Measurements from ENCODE around the gene SMKR1.
"Not testable (repeated sequence)": the region's sequence is repeated elsewhere in the genome, so short reads cannot be mapped to it uniquely, and the experiment has no call there.

Gene SMKR1

DNA sequence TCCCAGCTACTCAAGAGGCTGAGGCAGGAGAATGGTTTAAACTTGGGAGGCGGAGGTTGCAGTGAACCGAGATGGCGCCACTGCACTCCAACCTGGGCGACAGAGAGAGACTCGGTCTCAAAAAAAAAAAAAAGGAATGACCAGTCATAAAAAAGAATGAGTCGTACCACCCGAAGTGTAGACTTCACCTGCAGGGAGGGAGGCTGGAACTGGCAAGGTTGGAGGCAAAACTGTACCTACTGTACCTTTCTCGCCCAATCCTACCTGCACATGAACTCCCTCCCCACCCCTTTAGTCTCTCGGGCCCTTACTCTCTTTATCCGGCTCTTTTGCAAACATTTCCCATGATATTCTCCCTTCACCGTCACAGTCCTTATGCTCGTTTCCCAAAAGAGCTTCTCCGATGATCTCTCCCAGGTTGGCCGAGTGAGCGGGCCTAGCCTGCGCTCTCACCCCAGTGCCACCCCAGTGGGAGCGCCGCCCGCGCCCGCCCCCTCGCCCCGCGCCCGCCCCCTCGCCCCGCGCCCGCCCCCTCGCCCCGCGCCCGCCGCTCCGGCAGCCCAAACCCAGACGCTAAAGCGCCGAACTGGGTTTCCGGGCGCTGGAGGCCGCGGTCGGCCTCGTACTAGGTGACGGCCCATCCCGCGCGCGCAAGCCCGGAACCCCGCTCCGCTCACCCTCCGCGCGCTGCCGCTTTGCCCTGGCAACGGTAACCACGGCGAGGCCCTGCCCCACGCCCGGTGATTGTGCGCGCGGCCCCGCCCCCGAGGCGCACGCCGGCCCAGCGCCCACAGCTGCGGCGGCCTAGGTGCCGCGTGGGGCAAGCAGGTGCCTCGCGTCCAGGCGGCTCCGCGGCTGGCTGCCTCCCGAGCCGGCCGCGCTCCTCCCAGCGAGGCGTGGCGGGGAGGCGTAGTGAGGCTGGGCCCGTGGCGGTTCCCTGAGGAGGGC is at the start of gene SMKR1:
Gene SMKR1, plus strand, starts transcription at position 772 of the 948 bp plus-strand sequence. CDS start 294 bp downstream, outside the sequence.
- DNase-seq, result no peak

DNA sequence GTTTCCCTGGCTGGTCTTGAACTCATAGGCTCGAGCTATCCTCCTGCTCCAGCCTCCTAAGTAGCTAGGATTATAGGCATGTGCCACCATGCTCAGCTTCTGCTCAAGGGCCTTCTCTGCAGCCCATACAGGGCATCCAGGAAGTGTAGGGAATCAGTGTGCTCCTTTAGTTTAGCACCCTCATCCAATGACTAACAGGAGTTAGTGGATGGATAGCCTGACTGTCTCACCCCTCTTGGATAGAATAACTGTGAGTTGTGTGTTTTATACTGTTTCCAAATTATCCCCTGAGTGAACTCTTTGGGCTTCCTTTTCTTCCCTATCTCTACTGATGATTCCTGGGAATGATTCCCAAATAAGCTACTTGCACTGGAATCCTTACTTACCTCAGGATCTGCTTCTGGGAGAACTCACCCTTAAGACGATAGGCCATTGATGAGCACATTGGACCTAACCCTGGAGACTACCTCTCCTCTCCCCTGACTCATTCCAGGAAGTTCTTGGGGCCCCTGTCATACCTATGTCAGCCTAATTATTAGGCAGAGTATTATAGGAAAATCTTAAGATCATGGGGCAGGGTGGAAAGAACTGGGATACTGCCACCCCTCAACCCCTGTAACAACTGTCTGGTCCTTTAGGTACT is 49.6 kb upstream of the SMKR1 start:
- no peak for DNase-seq

GRCh38 chr7:129453510-129454248 is 48.7 kb upstream of the SMKR1 start:
- DNase-seq, result no peak

- no peak for DNase-seq
These were observed 48.1 kb upstream of the SMKR1 start for GRCh38 chr7:129454249-129454551.

DNA sequence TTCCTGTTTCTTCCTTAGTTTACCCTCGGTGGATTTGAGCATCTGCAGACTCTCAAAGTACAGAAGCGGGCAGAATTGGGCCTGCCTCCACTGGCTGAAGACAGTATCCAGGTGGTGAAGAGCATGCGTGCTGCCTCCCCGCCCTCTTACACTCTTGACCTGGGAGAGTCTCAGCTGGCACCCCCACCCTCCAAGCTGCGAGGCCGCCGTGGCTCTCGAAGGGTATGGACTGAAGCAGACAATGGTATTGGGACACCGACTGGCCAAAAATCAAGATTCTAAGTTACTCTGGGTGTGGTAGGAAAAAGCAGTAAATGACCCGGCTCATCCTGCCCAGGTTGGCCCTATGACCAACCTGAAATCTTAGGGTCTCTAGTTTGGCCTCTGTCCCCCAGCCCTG is 45.9 kb upstream of the SMKR1 start:
- no peak for DNase-seq

DNA sequence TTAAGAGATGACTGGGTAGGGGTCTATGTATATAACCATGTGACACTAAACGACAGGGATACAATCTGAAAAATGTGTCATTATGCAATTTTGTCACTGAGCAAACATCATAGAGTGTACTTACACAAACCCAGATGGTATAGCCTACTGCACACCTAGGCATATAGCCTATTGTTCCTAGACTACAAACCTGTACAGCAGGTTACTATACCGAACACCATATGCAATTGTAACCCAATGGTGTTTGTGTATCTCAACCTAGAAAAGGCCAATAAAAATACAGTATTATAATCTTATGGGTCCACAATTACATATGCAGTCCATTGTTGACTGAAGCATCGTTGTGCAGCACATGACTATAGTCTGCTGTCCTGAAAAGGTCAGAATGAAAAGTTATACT is 45.2 kb upstream of the SMKR1 start:
- no peak for DNase-seq

DNA sequence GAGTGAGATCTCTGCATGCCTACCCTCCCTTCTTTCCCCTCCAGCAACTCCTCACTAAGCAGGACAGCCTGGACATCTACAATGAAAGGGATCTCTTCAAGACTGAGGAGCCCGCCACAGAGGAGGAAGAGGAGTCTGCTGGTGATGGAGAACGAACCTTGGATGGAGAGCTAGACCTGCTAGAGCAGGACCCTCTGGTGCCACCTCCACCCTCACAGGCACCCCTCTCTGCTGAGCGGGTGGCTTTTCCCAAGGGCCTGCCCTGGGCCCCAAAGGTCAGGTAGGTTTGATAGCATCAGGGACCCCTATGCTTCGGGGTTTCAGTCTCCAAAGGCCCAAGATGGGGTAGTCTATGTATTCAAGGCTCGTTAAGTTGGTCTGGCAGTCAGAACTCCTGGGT is 44.2 kb upstream of the SMKR1 start:
- no peak for DNase-seq

- DNase-seq, result no peak
These were observed 40.5 kb upstream of the SMKR1 start for GRCh38 chr7:129461809-129462208.

DNA sequence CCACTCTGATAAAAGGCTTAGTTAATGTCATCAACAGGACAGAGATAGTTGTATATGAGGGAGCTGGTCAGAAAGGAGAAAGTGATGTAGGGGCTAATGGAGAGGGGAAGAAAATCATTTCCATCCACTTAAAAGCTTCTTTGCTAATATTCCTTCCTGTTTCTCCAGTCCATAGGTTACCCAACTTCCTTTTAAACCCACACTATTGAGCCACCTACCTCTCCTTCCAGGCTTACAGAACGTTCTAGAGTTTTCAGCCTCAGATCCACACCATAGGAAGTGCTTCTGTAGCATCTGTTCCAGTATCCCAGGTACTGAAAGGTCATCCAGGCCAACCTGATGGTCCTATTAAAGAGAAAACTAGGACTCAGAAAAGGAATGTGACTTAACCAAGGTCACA is 39.9 kb upstream of the SMKR1 start:
- no peak for DNase-seq

DNA sequence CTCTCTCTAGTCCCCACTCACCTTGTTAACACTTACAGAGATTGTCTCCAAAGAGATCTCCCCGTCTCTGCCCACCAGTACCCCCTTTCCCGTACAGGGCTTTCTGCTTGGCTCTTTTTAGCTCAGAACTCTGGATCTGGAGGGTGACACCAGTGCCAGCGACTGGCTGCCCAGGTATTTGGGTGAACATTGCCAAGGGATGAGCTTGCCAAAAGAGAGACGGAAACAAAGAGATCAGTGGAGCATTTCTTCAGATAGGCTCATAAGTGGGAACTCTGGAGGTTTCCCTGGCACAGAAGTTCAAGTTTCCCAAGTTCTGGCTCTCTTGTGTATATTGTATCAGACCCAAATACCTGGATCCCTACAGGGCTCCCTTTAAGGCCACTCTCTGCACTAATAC is 38.1 kb upstream of the SMKR1 start:
- DNase-seq, result no peak

- no peak for DNase-seq
These were observed 37.3 kb upstream of the SMKR1 start for GRCh38 chr7:129465080-129465479.

DNA sequence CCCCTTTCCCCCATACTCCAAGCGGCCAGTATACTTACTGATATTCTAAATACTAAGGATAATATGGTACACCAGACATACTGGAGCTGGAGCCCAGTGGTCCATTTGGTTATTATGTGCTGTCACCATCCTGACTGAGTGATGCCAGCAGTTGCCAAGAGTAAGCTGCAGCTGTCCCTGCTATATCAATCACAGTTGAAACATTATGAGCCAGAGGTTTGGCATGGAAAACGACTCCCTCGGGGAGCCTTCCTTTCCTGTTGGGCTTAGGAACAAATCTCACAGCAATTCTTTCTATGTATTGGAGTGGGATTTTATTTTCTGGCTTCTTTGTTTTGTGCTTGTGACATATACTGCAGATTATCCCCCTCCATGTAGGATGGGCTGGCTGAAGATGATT is 35.5 kb upstream of the SMKR1 start:
- no peak for DNase-seq

DNA sequence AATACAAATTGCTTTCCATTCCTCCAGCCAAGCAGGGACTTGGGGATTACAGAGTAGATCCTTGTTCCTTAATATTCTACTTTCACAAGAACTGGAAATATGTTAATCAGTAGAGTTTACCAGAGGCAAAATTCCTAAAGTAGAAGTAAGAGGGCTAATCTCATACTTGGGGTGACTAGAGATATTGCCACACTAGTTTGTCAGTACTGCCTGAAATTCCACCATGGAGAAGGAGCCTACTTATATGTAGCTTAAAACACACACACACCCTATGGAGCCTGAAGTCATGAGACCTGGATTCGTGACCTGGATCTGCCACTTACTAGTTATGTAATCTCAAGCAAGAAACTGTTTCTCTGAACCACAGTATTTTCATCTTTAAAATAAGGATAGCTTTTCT is 34.2 kb upstream of the SMKR1 start:
- no peak for DNase-seq

GRCh38 chr7:129468547-129468946 is 33.8 kb upstream of the SMKR1 start:
- no peak for DNase-seq

GRCh38 chr7:129469930-129470329 is 32.4 kb upstream of the SMKR1 start:
- DNase-seq, result no peak

DNA sequence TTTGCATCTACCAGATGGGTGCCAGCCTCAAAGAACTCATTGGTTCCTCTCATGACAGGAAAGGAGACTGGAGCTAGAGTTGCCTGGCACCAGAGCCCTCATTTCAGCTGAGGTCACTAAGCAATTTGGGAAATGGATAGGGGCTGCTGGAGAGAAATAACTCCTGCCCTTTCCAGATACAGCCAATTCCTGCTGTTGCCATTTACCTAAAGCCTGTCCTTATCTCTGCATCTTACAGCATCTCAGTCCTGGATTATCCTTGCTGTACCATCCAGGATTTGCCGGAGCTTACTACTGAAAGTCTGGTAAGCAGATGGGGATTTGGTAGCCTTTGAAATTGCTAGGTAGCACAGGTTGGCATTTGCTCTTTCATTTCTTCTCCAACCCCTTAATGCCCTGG is 31.9 kb upstream of the SMKR1 start:
- no peak for DNase-seq

DNA sequence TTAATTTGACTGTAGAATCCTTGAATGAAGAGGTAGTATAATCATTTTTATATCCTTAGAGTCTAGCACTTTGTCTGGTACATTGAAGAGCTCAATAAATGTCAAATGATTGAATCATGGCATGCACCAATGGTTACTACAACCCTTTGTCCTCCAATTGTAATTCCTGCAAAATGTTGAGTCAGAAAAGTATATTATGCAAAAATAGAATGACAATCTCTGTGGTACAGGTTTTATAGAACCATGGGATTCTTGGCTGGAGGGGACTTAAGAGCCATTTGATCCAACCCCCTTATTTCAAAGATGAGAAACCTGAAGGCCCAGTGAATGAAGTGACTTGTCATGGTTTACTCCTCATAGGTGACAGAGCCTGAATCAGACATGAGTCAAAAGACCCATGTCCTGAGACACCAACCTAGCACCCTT is 30.9 kb upstream of the SMKR1 start:
- DNase-seq, result no peak

- DNase-seq, result not testable (repeated sequence)
These were observed 26.4 kb upstream of the SMKR1 start for GRCh38 chr7:129475931-129476330.

DNA sequence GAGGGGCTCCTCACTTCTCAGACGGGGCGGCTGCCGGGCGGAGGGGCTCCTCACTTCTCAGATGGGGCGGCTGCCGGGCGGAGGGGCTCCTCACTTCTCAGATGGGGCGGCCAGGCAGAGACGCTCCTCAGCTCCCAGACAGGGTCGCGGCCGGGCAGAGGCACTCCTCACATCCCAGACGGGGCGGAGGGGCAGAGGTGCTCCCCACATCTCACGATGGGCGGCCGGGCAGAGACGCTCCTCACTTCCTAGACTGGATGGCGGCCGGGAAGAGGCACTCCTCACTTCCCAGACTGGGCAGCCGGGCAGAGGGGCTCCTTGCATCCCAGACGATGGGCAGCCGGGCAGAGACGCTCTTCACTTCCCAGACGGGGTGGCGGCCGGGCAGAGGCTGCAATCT is 25.9 kb upstream of the SMKR1 start:
- not testable (repeated sequence) for DNase-seq

GRCh38 chr7:129479831-129480230 is 22.5 kb upstream of the SMKR1 start:
- DNase-seq, result no peak

- DNase-seq, result no peak
These were observed 21.5 kb upstream of the SMKR1 start for GRCh38 chr7:129480674-129481363.

GRCh38 chr7:129481376-129481775 is 21.0 kb upstream of the SMKR1 start:
- not testable (repeated sequence) for DNase-seq

GRCh38 chr7:129482781-129483180 is 19.6 kb upstream of the SMKR1 start:
- no peak for DNase-seq
